Mammary epithelial cell (primary cell): ENCODE data around the gene RPL14.

Source experiments
- EZH2 ChIP-seq: IDR thresholded peaks from 2 replicates; pipeline ENCODE4 v1.6.1; 2012; ENCODE audit warnings: low read length, inconsistent platforms, borderline replicate concordance
- TF ChIP-seq, protein P1 (sequence below), 2 donors: IDR thresholded peaks in 1 of 2; conservative IDR thresholded peaks in 1 of 2; 2 replicates each; pipeline ENCODE4 v1.5.1; 2011 to 2012; ENCODE audit warnings: inconsistent platforms in 2 of 2, low read length in 2 of 2, mild to moderate bottlenecking in 2 of 2, control low read depth in 1 of 2, low read depth in 1 of 2; ENCODE audit not compliant: insufficient read depth in 1 of 2; ENCODE audit errors: extremely low read depth in 1 of 2

DNA sequence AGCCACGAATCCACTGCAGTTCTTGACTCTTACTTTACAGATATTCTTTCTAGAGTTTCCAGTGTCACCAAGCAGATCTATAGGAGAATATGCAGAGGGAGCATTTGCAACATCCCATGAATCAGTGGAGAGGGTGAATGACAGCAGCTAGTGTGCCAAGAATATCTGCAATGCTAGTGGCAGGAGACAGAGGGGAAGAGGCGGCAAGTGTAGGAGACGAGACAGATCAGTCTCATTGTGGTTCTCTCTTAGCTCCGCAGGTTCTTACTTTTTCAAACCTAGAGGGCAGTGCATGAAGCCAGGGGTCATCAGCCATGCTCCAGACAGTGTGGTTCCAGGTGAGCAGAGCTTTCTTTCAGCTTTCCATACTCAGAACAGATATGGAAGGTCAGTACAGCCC lies 20.5 kb downstream of the RPL14 start:
- TF ChIP-seq, protein P1, sequence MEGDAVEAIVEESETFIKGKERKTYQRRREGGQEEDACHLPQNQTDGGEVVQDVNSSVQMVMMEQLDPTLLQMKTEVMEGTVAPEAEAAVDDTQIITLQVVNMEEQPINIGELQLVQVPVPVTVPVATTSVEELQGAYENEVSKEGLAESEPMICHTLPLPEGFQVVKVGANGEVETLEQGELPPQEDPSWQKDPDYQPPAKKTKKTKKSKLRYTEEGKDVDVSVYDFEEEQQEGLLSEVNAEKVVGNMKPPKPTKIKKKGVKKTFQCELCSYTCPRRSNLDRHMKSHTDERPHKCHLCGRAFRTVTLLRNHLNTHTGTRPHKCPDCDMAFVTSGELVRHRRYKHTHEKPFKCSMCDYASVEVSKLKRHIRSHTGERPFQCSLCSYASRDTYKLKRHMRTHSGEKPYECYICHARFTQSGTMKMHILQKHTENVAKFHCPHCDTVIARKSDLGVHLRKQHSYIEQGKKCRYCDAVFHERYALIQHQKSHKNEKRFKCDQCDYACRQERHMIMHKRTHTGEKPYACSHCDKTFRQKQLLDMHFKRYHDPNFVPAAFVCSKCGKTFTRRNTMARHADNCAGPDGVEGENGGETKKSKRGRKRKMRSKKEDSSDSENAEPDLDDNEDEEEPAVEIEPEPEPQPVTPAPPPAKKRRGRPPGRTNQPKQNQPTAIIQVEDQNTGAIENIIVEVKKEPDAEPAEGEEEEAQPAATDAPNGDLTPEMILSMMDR (conservative IDR thresholded peaks at IDR 0.05 in 1 of 2, IDR thresholded peaks at IDR 0.05 in 1 of 2; ENCODE audit: extremely low read depth in 1 of 2, insufficient read depth in 1 of 2, low read depth in 1 of 2, low read length in 2 of 2): no peak
- no peak for TF ChIP-seq EZH2
